GM20431 (cell line): ENCODE data around the gene TUT1.
"Not testable (repeated sequence)": the region's sequence is repeated elsewhere in the genome, so short reads cannot be mapped to it uniquely, and the experiment has no call there.

Source experiments
- in situ Hi-C: fragments of 300-500 bp; cut with MseI, MboI; formaldehyde crosslinking; loops from one replicate; pipeline ENCODE4 v1.15.0; 2020; ENCODE audit warnings: low sequenced_read_pairs; ENCODE audit not compliant: unreplicated experiment

Gene TUT1

GRCh38 chr11:62559626-62560025, 31.7 kb downstream of the TUT1 start:
- in situ Hi-C loops: not testable (repeated sequence)

- in situ Hi-C loops: no loop called here
Measured at GRCh38 chr11:62559204-62559603, 32.1 kb downstream of the TUT1 start.

- in situ Hi-C loops: no loop called here
Measured at GRCh38 chr11:62558669-62559068, 32.7 kb downstream of the TUT1 start.

- in situ Hi-C loops: no loop called here
Measured at GRCh38 chr11:62556875-62557631, 34.3 kb downstream of the TUT1 start.

GRCh38 chr11:62556108-62556874, 35.0 kb downstream of the TUT1 start:
- in situ Hi-C loops: no loop called here

- in situ Hi-C loops: no loop called here
Measured at GRCh38 chr11:62555464-62556107, 35.7 kb downstream of the TUT1 start.

- in situ Hi-C loops: no loop called here
Measured at GRCh38 chr11:62554387-62555167, 36.7 kb downstream of the TUT1 start.

- in situ Hi-C loops: no loop called here
Measured at GRCh38 chr11:62553839-62554361, 37.4 kb downstream of the TUT1 start.

- in situ Hi-C loops: no loop called here
Measured at GRCh38 chr11:62553080-62553838, 38.1 kb downstream of the TUT1 start.

- in situ Hi-C loops: no loop called here
Measured at GRCh38 chr11:62552485-62553079, 38.7 kb downstream of the TUT1 start.

GRCh38 chr11:62550478-62550877, 40.8 kb downstream of the TUT1 start:
- in situ Hi-C loops: not testable (repeated sequence)

- in situ Hi-C loops: no loop called here
Measured at GRCh38 chr11:62548545-62549335, 42.6 kb downstream of the TUT1 start.

- in situ Hi-C loops: no loop called here
Measured at GRCh38 chr11:62547691-62548281, 43.5 kb downstream of the TUT1 start.

GRCh38 chr11:62546929-62547625, 44.2 kb downstream of the TUT1 start:
- in situ Hi-C loops: no loop called here

- in situ Hi-C loops: no loop called here
Measured at GRCh38 chr11:62546244-62546928, 44.9 kb downstream of the TUT1 start, which contains the start of gene AHNAK. Gene AHNAK, minus strand, starts transcription at chr11:62546806. Its CDS starts 10,708 bp downstream, at chr11:62536098.

GRCh38 chr11:62545437-62546243, 45.7 kb downstream of the TUT1 start:
- in situ Hi-C loops: no loop called here
